ENCODE results near the gene HSBP1L1.
"Not testable (repeated sequence)": the region's sequence is repeated elsewhere in the genome, so short reads cannot be mapped to it uniquely, and the experiment has no call there.

HSBP1L1 gene

DNA sequence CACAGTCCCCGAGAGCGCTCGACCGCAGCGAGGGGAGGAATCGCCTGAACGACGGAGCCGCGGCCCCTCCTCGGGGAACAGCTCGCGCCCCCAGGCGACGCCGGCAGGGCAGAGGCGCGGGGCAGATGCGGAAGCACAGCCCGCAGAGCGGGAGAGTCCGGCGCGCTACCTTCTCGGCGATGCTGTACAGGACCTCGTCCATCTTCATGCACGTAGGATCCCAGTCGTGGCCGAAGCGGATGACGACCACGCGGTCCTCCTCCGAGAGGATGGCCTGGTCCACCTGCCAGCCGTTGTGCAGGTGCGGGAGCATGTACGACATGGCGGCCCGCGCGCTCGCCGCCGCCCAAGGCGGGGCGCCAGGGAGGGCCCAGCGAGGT lies 23.6 kb downstream of the HSBP1L1 start:
- DNase-seq, result peak; percentile 72

DNA sequence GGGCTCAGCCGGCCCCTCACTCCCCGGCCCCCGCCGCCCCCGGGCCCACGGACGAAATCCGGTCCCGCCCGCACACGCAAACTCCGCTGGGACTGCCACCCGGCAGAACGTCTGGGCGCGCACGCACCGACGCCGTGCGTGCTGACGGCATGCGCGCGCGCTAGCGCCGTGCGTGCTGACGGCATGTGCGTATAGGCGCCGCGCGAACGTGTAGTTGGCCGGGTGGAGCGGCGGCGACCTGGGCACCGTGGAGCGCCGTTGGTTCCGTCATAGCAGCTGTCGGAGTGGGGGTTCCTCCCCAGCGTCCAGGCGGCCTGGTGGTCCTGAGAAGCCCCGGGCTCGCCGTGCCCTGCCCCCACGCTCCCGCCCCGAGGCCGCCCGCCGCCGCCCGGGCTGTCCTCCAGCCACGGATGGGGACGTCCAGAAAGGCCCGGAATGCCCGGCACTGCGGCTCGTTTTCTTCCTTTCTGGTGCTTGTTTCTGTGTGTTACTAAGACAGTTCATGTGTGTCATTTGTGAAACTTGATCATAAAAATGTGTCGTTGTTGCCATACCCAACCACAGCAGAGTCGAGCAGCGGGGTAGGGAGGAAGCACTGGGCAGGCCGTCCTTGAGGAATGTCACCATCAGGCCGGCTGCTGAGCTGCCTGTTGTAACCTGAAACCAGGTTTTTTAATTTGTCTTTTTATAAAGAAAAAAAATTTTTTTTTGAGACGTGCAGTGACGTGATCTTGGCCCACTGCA lies 24.2 kb downstream of the HSBP1L1 start, which contains the start of gene TXNL4A:
Gene TXNL4A, minus strand, starts transcription at position 113 of the 744 bp plus-strand sequence. CDS start 171 bp downstream, outside the sequence.
- peak; percentile 90 for DNase-seq

DNA sequence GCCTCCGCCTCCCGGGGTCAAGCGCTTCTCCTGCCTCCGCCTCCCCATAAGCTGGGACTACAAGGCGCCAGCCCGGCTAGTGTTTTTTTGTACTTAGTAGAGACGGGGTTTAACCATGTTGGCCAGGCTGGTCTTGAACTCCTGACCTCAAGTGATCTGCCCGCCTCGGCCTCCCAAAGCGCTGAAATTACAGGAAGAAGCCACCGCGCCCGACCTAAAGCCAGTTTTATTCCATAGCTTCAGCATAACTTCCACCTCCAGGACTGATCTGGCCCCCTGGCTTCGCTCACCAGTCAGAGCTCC lies 24.7 kb downstream of the HSBP1L1 start:
- no peak for DNase-seq

DNA sequence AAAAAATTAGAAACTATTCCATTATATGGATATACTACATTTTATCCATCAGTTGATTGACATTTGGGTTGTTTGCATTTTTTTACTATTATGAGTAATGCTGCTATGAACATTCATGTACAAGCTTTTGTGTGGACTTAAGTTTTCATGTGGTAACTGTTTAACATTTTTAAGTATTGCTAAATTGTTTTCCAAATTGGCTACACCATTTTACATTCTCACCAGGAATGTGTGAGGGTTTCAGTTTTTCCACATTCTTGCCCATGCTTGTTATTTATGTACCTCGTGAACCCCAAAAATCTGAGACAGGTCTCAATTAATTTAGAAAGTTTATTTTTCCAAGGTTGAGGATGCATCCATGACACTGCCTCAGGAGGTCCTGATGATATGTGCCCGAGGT lies 27.1 kb downstream of the HSBP1L1 start:
- no peak for DNase-seq

DNA sequence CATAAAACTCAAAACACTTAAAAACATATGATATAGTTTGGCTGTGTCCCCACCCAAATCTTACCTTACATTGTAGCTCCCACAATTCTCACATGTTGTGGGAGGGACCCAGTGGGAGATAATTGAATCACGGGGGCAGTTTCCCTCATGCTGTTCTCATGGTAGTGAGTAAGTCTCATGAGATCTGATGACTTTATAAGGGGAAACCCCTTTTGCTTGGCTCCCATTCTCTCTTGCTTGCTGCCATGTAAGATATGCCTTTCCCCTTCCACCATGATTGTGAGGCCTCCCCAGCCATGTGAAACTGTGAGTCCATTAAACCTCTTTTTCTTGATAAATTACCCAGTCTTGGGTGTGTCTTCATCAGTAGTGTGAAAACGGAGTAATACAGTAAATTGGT lies 35.3 kb downstream of the HSBP1L1 start:
- DNase-seq, result not testable (repeated sequence)

DNA sequence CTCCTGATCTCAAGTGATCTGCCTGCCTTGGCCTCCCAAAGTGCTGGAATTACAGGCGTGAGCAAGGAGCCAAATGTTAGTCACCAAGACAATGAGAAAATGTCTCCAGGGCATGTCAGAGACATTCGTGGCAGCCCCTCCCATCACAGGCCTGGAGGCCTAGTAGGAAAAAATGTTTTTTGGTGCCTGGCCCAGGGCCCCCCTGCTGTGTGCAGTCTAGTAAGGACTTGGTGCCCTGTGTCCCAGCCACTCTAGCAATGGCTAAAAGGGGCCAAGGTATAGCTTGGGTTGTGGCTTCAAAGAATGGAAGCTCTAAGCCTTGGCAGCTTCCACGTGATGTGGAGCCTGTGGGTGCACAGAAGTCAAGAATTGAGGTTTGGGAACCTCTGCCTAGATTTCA lies 36.4 kb downstream of the HSBP1L1 start:
- DNase-seq, result no peak

DNA sequence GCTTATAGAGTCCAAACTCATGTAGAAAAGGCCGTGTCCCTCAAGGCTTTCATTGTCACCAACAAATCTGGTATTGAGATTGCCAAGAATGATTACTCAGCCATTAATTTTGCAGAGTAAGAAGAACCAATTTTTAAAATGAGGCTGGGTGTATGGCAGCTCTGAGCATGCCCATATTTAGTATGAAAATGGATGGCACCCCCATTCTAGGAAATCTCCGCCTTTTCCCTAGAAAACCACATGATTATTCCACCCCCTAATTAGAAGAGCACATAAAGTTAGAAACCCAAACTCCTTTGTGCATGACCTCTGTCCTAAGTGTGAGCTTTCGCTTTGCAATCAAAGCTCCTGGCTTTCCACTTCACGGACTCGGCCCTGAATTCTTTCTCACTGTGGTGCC lies 38.0 kb downstream of the HSBP1L1 start:
- DNase-seq, result no peak

DNA sequence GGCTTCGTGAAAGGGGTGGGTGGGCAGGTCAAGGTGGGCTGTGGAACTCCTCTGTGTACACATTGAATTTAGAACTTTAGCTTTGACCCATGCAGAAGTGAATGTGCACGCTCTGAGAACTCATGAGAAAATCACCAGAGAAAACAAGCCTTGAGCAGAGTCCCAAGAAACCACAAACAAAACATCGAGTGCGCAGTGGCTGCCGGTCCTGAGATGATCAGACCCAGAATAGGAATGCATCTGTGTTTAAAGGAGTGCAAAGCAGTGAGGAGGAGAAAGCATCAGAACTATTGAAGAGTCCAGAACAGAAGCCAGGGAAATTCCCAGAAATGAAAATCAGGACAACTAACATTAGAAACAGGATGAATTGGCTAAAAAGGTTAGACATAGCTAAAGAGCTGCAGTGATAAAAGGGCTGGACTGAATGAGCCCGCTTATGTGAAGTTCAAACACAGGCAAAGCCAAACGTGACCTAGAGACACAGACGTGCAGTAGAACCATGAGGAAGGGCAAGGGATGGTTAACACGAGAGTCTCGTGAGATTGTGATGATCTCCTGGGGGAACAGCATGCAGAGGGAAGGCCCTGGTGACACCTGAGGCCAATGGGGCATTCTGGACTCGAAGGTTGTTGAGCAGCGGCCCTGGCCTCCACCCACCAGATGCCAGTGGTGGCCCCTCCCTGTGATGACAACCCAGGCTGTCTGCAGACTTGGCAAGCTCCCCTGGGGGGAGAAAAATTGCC lies 40.3 kb downstream of the HSBP1L1 start:
- DNase-seq, result no peak

DNA sequence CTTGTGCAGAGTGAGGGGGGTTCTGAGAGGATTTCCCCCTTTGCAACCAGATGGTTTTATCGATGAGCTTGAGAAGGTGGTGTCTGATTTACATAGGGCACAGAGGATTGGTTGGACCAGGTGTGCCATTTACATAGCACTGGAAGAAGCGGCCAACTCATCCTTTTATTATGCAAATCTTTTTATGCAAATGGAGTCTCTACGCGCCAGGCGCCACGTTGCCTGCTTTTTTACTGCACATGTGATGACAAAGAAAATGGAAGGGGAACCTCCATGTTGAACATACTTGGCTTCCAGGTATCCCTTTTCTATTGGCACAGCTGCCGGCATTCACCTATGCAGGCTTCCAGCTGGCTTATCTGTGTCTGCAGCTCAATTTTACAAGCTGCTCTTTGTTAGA lies 42.3 kb downstream of the HSBP1L1 start:
- DNase-seq, result no peak

DNA sequence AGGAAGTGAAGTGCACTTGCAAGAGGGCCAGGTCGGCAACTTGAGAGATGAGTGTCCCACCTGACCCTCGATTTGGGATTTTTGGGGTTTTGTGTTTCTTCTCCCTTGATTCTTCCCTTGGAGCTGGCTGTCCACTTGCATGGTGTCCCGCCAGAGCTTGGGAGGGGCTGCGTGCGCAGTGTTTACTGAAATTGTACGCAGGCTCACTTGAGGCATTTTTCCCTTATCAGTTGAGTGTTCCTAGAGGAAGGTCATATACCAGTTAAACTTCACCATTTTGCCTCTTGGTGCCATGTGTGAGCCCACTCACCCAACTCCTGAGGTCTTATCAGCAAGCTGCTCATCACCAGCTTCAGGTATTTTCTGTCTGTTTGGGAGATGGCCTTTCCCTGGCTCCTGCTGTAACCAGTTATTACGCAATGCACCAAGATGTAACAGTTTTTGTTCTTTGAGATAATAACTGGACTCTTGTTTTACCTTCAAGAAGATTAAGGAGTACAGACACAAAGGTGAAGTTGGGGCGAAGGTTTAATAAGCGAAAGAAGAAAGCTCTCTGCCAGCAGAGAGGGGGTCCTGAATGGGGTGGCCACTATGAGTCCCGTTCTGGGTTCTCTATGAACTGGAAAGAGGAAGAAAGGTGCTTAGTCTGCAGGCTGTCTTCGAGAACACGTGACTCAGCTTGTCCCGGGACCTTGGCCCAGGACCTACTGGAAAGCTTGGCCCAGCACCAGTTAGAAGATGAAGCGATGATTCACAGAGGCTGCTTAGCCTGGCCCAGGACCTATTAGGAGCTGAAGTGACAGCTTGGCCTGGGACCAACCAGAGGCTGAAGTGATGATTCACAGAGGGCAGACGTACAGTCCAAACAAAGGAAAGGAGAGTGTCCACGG lies 45.5 kb downstream of the HSBP1L1 start:
- no peak for DNase-seq

DNA sequence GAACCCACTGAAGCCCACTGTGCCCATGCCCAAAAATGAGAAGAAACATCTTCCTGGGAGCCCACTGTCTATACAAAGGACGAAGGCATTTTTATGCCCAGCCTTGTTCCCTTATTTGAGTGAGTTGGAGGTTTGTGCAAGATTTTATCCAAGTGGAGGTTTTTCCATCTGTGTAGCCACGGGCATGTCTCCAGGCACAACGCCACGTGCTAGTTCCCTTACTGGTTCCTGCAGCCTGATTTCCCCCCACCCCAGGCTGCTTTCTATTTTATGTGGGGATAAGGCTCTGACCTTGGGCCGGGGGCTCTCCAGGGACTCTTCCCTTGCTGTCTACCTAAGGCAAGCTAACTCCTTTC lies 46.1 kb downstream of the HSBP1L1 start:
- no peak for DNase-seq

DNA sequence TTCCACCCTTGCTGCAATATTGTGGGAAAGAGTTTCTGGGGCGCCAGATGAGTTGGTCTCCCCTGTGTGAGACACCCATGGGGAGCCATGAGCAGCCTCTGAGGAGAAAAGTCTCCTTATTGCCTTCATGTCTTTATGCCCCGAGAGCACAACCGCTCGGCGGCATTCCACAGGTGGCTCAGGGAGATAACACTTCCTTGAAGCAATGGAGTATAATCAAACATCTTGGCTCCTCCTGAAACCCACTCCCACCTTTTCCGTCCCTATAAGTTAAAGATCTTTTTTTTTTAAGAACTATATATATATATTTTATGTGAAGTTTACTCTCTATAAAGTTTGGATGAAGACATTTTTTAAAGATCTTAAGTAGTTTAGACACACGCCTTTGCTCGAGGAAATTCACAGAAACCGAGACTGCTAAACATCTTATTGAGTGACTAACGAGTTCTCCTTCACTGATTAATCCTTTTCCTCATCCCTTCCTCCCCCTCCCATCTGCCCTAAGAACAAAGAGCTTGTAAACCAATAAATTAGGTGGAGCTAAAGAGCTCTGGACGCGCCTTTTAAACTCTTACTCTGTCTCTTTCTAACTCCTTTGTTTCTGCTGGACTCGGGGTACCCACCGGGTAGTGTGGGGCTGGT lies 47.2 kb downstream of the HSBP1L1 start:
- not testable (repeated sequence) for DNase-seq

DNA sequence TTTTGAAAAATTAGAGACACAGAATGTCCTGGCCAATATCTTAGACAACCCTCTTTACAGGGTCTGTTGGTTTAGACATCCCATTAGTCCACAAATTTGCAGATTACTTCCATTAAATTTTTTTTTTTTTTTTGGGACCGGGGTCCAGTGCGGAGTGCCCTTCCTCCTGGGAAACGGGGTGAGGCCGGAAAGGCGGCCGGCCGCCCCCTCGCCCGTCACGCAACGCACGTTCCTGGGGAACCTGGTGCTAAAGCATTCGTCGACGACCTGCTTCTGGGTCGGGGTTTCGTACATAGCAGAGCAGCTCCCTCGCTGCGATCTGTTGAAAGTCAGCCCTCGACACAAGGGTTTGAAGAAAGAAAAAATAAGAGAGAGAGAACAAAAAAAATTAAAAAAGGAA lies 48.3 kb downstream of the HSBP1L1 start:
- DNase-seq, result no peak
